ENCODE measurements around the gene LMAN1L.
A peak's percentile ranks its signal among the peaks of the same experiment; 100 is the strongest.

The LMAN1L gene

DNA sequence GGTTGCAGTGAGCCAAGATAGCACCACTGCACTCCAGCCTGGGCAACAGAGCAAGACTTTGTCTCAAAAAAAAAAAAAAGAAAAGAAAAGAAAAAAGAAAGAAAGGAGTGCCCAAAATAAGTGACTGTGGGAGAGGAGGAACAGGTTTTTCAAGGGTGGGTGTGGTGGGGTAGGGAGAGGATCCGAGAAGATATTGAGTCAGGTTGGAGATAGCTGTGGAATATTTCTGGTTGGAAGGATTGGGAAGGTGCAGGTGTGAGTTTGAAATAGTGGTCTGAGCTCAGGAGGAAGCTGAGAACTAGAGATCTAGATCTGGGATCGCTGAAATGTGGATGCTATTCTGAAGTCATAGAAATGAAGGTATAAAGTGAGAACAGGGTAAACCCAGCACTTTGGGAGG, 52.7 kb downstream of the LMAN1L start:
- TF ChIP-seq CTCF (IDR thresholded peaks at IDR 0.05; ENCODE audit: low read depth, low read length): no peak
- no peak for TF ChIP-seq POLR2A (IDR thresholded peaks at IDR 0.05; ENCODE audit: extremely low read depth, insufficient read length)
- TF ChIP-seq, protein P1, sequence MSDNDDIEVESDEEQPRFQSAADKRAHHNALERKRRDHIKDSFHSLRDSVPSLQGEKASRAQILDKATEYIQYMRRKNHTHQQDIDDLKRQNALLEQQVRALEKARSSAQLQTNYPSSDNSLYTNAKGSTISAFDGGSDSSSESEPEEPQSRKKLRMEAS (IDR thresholded peaks at IDR 0.05; ENCODE audit: low read depth, low read length): no peak
- TF ChIP-seq MYC (IDR thresholded peaks at IDR 0.05; ENCODE audit: low read depth, low read length): no peak
- no peak overlapping the region for H3K4me3 ChIP-seq (ENCODE audit: low read depth, low read length)
- DNase-seq (ENCODE audit: low read depth): no peak

GRCh38 chr15:74866090-74866489, 53.5 kb downstream of the LMAN1L start:
- no peak overlapping the region for H3K4me3 ChIP-seq (ENCODE audit: low read depth, low read length)
- TF ChIP-seq MYC (IDR thresholded peaks at IDR 0.05; ENCODE audit: low read depth, low read length): no peak
- TF ChIP-seq CTCF (IDR thresholded peaks at IDR 0.05; ENCODE audit: low read depth, low read length): no peak
- no peak for TF ChIP-seq POLR2A (IDR thresholded peaks at IDR 0.05; ENCODE audit: extremely low read depth, insufficient read length)
- no peak for DNase-seq (ENCODE audit: low read depth)

GRCh38 chr15:74867466-74868038, 54.9 kb downstream of the LMAN1L start:
- TF ChIP-seq POLR2A (IDR thresholded peaks at IDR 0.05; ENCODE audit: extremely low read depth, insufficient read length) (no peak), CTCF (IDR thresholded peaks at IDR 0.05; ENCODE audit: low read depth, low read length) (no peak), MYC (IDR thresholded peaks at IDR 0.05; ENCODE audit: low read depth, low read length) (no peak)
- TF ChIP-seq, protein P1 (IDR thresholded peaks at IDR 0.05; ENCODE audit: low read depth, low read length): no peak
- no peak overlapping the region for H3K4me3 ChIP-seq (ENCODE audit: low read depth, low read length)
- peak; percentile 18 for DNase-seq (ENCODE audit: low read depth)

GRCh38 chr15:74868059-74868458, 55.4 kb downstream of the LMAN1L start:
- TF ChIP-seq CTCF (IDR thresholded peaks at IDR 0.05; ENCODE audit: low read depth, low read length) (no peak), MYC (IDR thresholded peaks at IDR 0.05; ENCODE audit: low read depth, low read length) (peak; percentile 33; the same call in 1 of the 2 replicates), POLR2A (IDR thresholded peaks at IDR 0.05; ENCODE audit: extremely low read depth, insufficient read length) (no peak)
- TF ChIP-seq, protein P1 (IDR thresholded peaks at IDR 0.05; ENCODE audit: low read depth, low read length): peak; percentile 57
- no peak overlapping the region for H3K4me3 ChIP-seq (ENCODE audit: low read depth, low read length)
- DNase-seq (ENCODE audit: low read depth): peak; percentile 88

DNA sequence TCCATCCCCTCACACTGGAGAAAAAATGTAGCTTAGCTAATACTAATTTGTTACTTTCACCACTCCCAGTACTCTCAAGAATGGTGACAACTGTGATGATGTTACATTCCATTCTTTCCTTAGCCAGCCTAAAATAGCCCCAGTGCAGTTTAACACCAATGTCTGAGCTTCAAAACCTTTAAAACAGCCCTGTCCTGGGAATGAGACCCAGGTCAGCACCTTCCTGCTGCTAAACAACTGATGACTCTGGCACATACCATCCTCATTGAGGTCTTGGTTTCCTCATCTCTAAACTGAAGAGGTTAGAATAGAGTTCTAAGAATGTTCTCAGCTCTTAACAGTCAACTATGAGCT, 56.7 kb downstream of the LMAN1L start:
- DNase-seq (ENCODE audit: low read depth): no peak
- no peak for TF ChIP-seq CTCF (IDR thresholded peaks at IDR 0.05; ENCODE audit: low read depth, low read length)
- TF ChIP-seq MYC (IDR thresholded peaks at IDR 0.05; ENCODE audit: low read depth, low read length): no peak
- TF ChIP-seq, protein P1 (IDR thresholded peaks at IDR 0.05; ENCODE audit: low read depth, low read length): no peak
- TF ChIP-seq POLR2A (IDR thresholded peaks at IDR 0.05; ENCODE audit: extremely low read depth, insufficient read length): no peak
- H3K4me3 ChIP-seq (ENCODE audit: low read depth, low read length): peak overlapping the region; percentile 32
